T-helper 22 cell (primary cell): ENCODE data around the gene FGD5.
"Not testable (repeated sequence)": the region's sequence is repeated elsewhere in the genome, so short reads cannot be mapped to it uniquely, and the experiment has no call there.

ENCODE experiments used
- DNase-seq: peaks from one replicate; pipeline ENCODE4 v3.0.0-alpha.2; 2020; ENCODE audit warnings: low read depth

Gene FGD5

GRCh38 chr3:14806641-14807263 lies 12.0 kb upstream of the FGD5 start:
- no peak for DNase-seq

- no peak for DNase-seq
Observed at GRCh38 chr3:14808025-14808424, 10.7 kb upstream of the FGD5 start.

- DNase-seq: no peak
Observed at GRCh38 chr3:14808502-14809266, 10.1 kb upstream of the FGD5 start.

GRCh38 chr3:14809611-14810010 lies 9.2 kb upstream of the FGD5 start:
- not testable (repeated sequence) for DNase-seq

- no peak for DNase-seq
Observed at GRCh38 chr3:14810070-14810791, 8.5 kb upstream of the FGD5 start.

GRCh38 chr3:14810801-14811661 lies 7.7 kb upstream of the FGD5 start:
- DNase-seq: no peak

- no peak for DNase-seq
Observed at GRCh38 chr3:14811684-14812083, 7.1 kb upstream of the FGD5 start.

- DNase-seq: no peak
Observed at GRCh38 chr3:14812196-14812790, 6.5 kb upstream of the FGD5 start.

- DNase-seq: no peak
Observed at GRCh38 chr3:14814411-14814871, 4.3 kb upstream of the FGD5 start.

- DNase-seq: no peak
Observed at GRCh38 chr3:14816359-14816758, 2.4 kb upstream of the FGD5 start.

- DNase-seq: no peak
Observed at GRCh38 chr3:14819671-14820070, 909 bp downstream of the FGD5 start.

GRCh38 chr3:14820156-14820555 lies 1.4 kb downstream of the FGD5 start:
- no peak for DNase-seq

GRCh38 chr3:14821151-14821550 lies 2.4 kb downstream of the FGD5 start:
- DNase-seq: no peak

- no peak for DNase-seq
Observed at GRCh38 chr3:14822134-14822533, 3.4 kb downstream of the FGD5 start.

- DNase-seq: no peak
Observed at GRCh38 chr3:14822670-14823390, 4.1 kb downstream of the FGD5 start.

- no peak for DNase-seq
Observed at GRCh38 chr3:14823393-14823792, 4.6 kb downstream of the FGD5 start.

GRCh38 chr3:14823910-14824629 lies 5.3 kb downstream of the FGD5 start:
- DNase-seq: no peak

- no peak for DNase-seq
Observed at GRCh38 chr3:14824646-14825045, 5.9 kb downstream of the FGD5 start.

- DNase-seq: no peak
Observed at GRCh38 chr3:14826069-14826468, 7.3 kb downstream of the FGD5 start.

- DNase-seq: no peak
Observed at GRCh38 chr3:14827776-14828175, 9.0 kb downstream of the FGD5 start.
